ENCODE measurements around the gene RAP1A.

DNA sequence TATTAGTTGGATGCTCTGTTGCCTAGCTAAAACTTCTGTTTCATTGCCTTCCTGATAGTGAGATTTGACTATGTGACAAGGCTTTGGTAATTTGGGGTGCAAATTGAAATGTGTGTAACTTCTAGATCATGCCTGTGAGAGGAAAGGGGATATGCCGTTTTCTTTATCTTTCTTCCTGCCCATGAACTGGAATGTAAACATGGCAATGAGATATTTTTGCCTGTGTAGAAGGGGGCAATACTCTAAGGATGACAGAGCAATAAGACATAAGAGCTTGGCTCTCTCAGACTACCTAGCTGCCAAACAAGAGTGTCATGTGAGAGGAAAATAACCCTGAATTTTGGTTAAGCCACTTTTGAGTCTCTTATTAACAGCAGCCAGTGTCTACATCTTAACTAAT lies 49.7 kb downstream of the RAP1A start:
- TF ChIP-seq CTCF (IDR thresholded peaks at IDR 0.05), result no peak
- TF ChIP-seq POLR2AphosphoS5 (IDR thresholded peaks at IDR 0.05), result peak in 1 of 3 donors; percentile 14
- no peak for TF ChIP-seq POLR2A (IDR thresholded peaks at IDR 0.05)
- no peak for TF ChIP-seq EP300 (IDR thresholded peaks at IDR 0.05; ENCODE audit: low read depth)

Measured in transverse colon (tissue), 4 donors.